ENCODE data around the gene CACNA1D.
A peak's percentile ranks its signal among the peaks of the same experiment; 100 is the strongest.

The CACNA1D gene

GRCh38 chr3:53824795-53825194 lies 330.4 kb downstream of the CACNA1D start:
- no peak for DNase-seq (ENCODE audit: low spot score)

- DNase-seq (ENCODE audit: low spot score) = no peak
These were observed 331.6 kb downstream of the CACNA1D start for GRCh38 chr3:53826048-53826447.

GRCh38 chr3:53828581-53828980 lies 334.2 kb downstream of the CACNA1D start:
- DNase-seq (ENCODE audit: low spot score) = no peak

GRCh38 chr3:53829605-53830004 lies 335.2 kb downstream of the CACNA1D start:
- DNase-seq (ENCODE audit: low spot score) = no peak

- no peak for DNase-seq (ENCODE audit: low spot score)
These were observed 336.5 kb downstream of the CACNA1D start for GRCh38 chr3:53830944-53831343.

GRCh38 chr3:53833053-53833645 lies 338.7 kb downstream of the CACNA1D start:
- no peak for DNase-seq (ENCODE audit: low spot score)

- no peak for DNase-seq (ENCODE audit: low spot score)
These were observed 339.3 kb downstream of the CACNA1D start for GRCh38 chr3:53833700-53834099.

GRCh38 chr3:53834429-53835095 lies 340.2 kb downstream of the CACNA1D start:
- no peak for DNase-seq (ENCODE audit: low spot score)

- DNase-seq (ENCODE audit: low spot score) = no peak
These were observed 340.8 kb downstream of the CACNA1D start for GRCh38 chr3:53835257-53835656.

- no peak for DNase-seq (ENCODE audit: low spot score)
These were observed 341.9 kb downstream of the CACNA1D start for GRCh38 chr3:53836084-53836872.

- DNase-seq (ENCODE audit: low spot score) = no peak
These were observed 342.9 kb downstream of the CACNA1D start for GRCh38 chr3:53837331-53837730.

GRCh38 chr3:53841296-53841695 lies 346.9 kb downstream of the CACNA1D start:
- DNase-seq (ENCODE audit: low spot score) = no peak

GRCh38 chr3:53842436-53843194 lies 348.2 kb downstream of the CACNA1D start:
- peak; percentile 40 for DNase-seq (ENCODE audit: low spot score)

GRCh38 chr3:53843195-53844177 lies 349.1 kb downstream of the CACNA1D start:
- DNase-seq (ENCODE audit: low spot score) = no peak

GRCh38 chr3:53844262-53845102 lies 350.1 kb downstream of the CACNA1D start:
- no peak for DNase-seq (ENCODE audit: low spot score)

- DNase-seq (ENCODE audit: low spot score) = peak; percentile 71
These were observed 350.9 kb downstream of the CACNA1D start for GRCh38 chr3:53845103-53845880.

GRCh38 chr3:53845881-53846133 lies 351.4 kb downstream of the CACNA1D start:
- no peak for DNase-seq (ENCODE audit: low spot score)

- peak; percentile 39 for DNase-seq (ENCODE audit: low spot score)
These were observed 351.9 kb downstream of the CACNA1D start, which contains the start of the genes CHDH and IL17RB for GRCh38 chr3:53846134-53846850. Gene CHDH (minus strand): TSS chr3:53846419. CDS start chr3:53824008, 22,411 bp downstream. Gene IL17RB (plus strand): TSS chr3:53846568. CDS start chr3:53846589, 21 bp downstream.

GRCh38 chr3:53846851-53847155 lies 352.4 kb downstream of the CACNA1D start:
- DNase-seq (ENCODE audit: low spot score) = no peak

All from AG08396 (cell line).